CD4-positive, alpha-beta T cell treated with Interleukin-1 beta for 1 hour (primary cell): ENCODE measurements around the gene JRKL.
"Not testable (repeated sequence)": the region's sequence is repeated elsewhere in the genome, so short reads cannot be mapped to it uniquely, and the experiment has no call there.

ENCODE experiments used
- DNase-seq, 2 donors: peaks; one replicate each; pipeline ENCODE4 v3.0.0-alpha.2; 2020 to 2022

JRKL gene

GRCh38 chr11:96396637-96397036, 6.8 kb downstream of the JRKL start:
- no peak for DNase-seq

GRCh38 chr11:96397863-96398262, 8.1 kb downstream of the JRKL start:
- no peak for DNase-seq

- DNase-seq = no peak
Observed at GRCh38 chr11:96400697-96401096, 10.9 kb downstream of the JRKL start.

GRCh38 chr11:96411412-96411811, 21.6 kb downstream of the JRKL start:
- not testable (repeated sequence) for DNase-seq

- DNase-seq = no peak
Observed at GRCh38 chr11:96412761-96413381, 23.1 kb downstream of the JRKL start.

- no peak for DNase-seq
Observed at GRCh38 chr11:96413408-96413807, 23.6 kb downstream of the JRKL start.

GRCh38 chr11:96424693-96425092, 34.9 kb downstream of the JRKL start:
- DNase-seq = no peak

- no peak for DNase-seq
Observed at GRCh38 chr11:96430668-96431067, 40.9 kb downstream of the JRKL start.

GRCh38 chr11:96432654-96433053, 42.8 kb downstream of the JRKL start:
- DNase-seq = not testable (repeated sequence)
